ENCODE results near the gene FBLN1.

FBLN1 gene

GRCh38 chr22:45524966-45525365 lies 22.3 kb downstream of the FBLN1 start:
- Histone ChIP-seq H3K79me2 (ENCODE audit: control insufficient read depth, insufficient read depth, low read length, poor library complexity) (peaks cover 7% of the 10 kb centered on the region), H3K36me3 (ENCODE audit: control insufficient read depth in 1 of 2, insufficient read depth in 2 of 2, low read length in 2 of 2) (peaks cover 88 to 91% of the 10 kb centered on the region in 2 experiments), H3K27ac (ENCODE audit: low read depth, low read length) (no peak overlapping the region), H3K9me3 (ENCODE audit: insufficient read depth, low read depth, low read length) (no peaks in the 10 kb centered on the region), H2BK120ac (ENCODE audit: insufficient read depth, low read length, poor library complexity) (no peak overlapping the region), H3K14ac (ENCODE audit: low read length) (no peak overlapping the region), H3K27me3 (ENCODE audit: insufficient read depth, low read length) (no peaks in the 10 kb centered on the region), H3K79me1 (ENCODE audit: low read length) (peaks cover 5% of the 10 kb centered on the region), H2BK12ac (ENCODE audit: low read length) (no peak overlapping the region), H2BK5ac (ENCODE audit: low read depth, low read length, poor library complexity) (no peak overlapping the region), H3K18ac (ENCODE audit: low read length) (peak overlapping the region; percentile 41), H4K12ac (ENCODE audit: low read depth, low read length) (no peak overlapping the region), H3K4me3 (ENCODE audit: low read depth, low read length) (no peak overlapping the region), H2AK5ac (ENCODE audit: low read length) (no peak overlapping the region), H4K91ac (ENCODE audit: low read depth, low read length) (no peak overlapping the region), H3K23ac (ENCODE audit: low read length) (no peak overlapping the region), H4K8ac (ENCODE audit: low read depth, low read length) (no peak overlapping the region), H3K4ac (ENCODE audit: low read depth, low read length) (no peak overlapping the region), H3K9ac (ENCODE audit: low read length) (no peak overlapping the region), H3K4me2 (ENCODE audit: low read length) (no peak overlapping the region), H3K4me1 (ENCODE audit: control insufficient read depth in 1 of 2, insufficient read depth in 2 of 2, low read length in 2 of 2) (peaks cover 0 to 3% of the 10 kb centered on the region in 2 experiments), H2AFZ (ENCODE audit: insufficient read depth, low read length, poor library complexity) (no peak overlapping the region)
- no peak for DNase-seq
- no CpG with 5 or more reads among the region's 5 CpGs for WGBS (ENCODE audit: extremely low coverage, insufficient coverage, insufficient read length)

GRCh38 chr22:45525480-45525879 lies 22.8 kb downstream of the FBLN1 start:
- H4K12ac ChIP-seq (ENCODE audit: low read depth, low read length): peak overlapping the region; percentile 44
- H3K4me3 ChIP-seq (ENCODE audit: low read depth, low read length): peak overlapping the region; percentile 10
- H2AFZ ChIP-seq (ENCODE audit: insufficient read depth, low read length, poor library complexity): no peak overlapping the region
- H2AK5ac ChIP-seq (ENCODE audit: low read length): no peak overlapping the region
- peaks cover 0 to 3% of the 10 kb centered on the region in 2 experiments for H3K4me1 ChIP-seq (ENCODE audit: control insufficient read depth in 1 of 2, insufficient read depth in 2 of 2, low read length in 2 of 2)
- no peak for DNase-seq
- no peak overlapping the region for H4K91ac ChIP-seq (ENCODE audit: low read depth, low read length)
- no peak overlapping the region for H4K8ac ChIP-seq (ENCODE audit: low read depth, low read length)
- H3K23ac ChIP-seq (ENCODE audit: low read length): no peak overlapping the region
- peaks cover 3% of the 10 kb centered on the region for H3K79me1 ChIP-seq (ENCODE audit: low read length)
- no peak overlapping the region for H3K4me2 ChIP-seq (ENCODE audit: low read length)
- H2BK120ac ChIP-seq (ENCODE audit: insufficient read depth, low read length, poor library complexity): no peak overlapping the region
- H3K4ac ChIP-seq (ENCODE audit: low read depth, low read length): no peak overlapping the region
- H2BK5ac ChIP-seq (ENCODE audit: low read depth, low read length, poor library complexity): no peak overlapping the region
- no peaks in the 10 kb centered on the region for H3K27me3 ChIP-seq (ENCODE audit: insufficient read depth, low read length)
- H3K18ac ChIP-seq (ENCODE audit: low read length): peak overlapping the region; percentile 41
- peak overlapping the region; percentile 14 for H3K14ac ChIP-seq (ENCODE audit: low read length)
- H3K27ac ChIP-seq (ENCODE audit: low read depth, low read length): peak overlapping the region; percentile 23
- peaks cover 88 to 91% of the 10 kb centered on the region in 2 experiments for H3K36me3 ChIP-seq (ENCODE audit: control insufficient read depth in 1 of 2, insufficient read depth in 2 of 2, low read length in 2 of 2)
- H3K9me3 ChIP-seq (ENCODE audit: insufficient read depth, low read depth, low read length): no peaks in the 10 kb centered on the region
- WGBS (ENCODE audit: extremely low coverage, insufficient coverage, insufficient read length): no CpG with 5 or more reads among the region's 15 CpGs
- peaks cover 7% of the 10 kb centered on the region for H3K79me2 ChIP-seq (ENCODE audit: control insufficient read depth, insufficient read depth, low read length, poor library complexity)
- no peak overlapping the region for H3K9ac ChIP-seq (ENCODE audit: low read length)
- H2BK12ac ChIP-seq (ENCODE audit: low read length): peak overlapping the region; percentile 51

GRCh38 chr22:45526281-45526680 lies 23.6 kb downstream of the FBLN1 start:
- H4K91ac ChIP-seq (ENCODE audit: low read depth, low read length): no peak overlapping the region
- no peak overlapping the region for H2BK120ac ChIP-seq (ENCODE audit: insufficient read depth, low read length, poor library complexity)
- WGBS (ENCODE audit: extremely low coverage, insufficient coverage, insufficient read length): no CpG with 5 or more reads among the region's 8 CpGs
- DNase-seq: no peak
- H3K4me3 ChIP-seq (ENCODE audit: low read depth, low read length): no peak overlapping the region
- H4K12ac ChIP-seq (ENCODE audit: low read depth, low read length): no peak overlapping the region
- peaks cover 0 to under 1% of the 10 kb centered on the region in 2 experiments for H3K4me1 ChIP-seq (ENCODE audit: control insufficient read depth in 1 of 2, insufficient read depth in 2 of 2, low read length in 2 of 2)
- H3K4me2 ChIP-seq (ENCODE audit: low read length): no peak overlapping the region
- H2BK5ac ChIP-seq (ENCODE audit: low read depth, low read length, poor library complexity): no peak overlapping the region
- no peak overlapping the region for H3K14ac ChIP-seq (ENCODE audit: low read length)
- H3K9me3 ChIP-seq (ENCODE audit: insufficient read depth, low read depth, low read length): no peaks in the 10 kb centered on the region
- H2AFZ ChIP-seq (ENCODE audit: insufficient read depth, low read length, poor library complexity): no peak overlapping the region
- peaks cover 5% of the 10 kb centered on the region for H3K79me2 ChIP-seq (ENCODE audit: control insufficient read depth, insufficient read depth, low read length, poor library complexity)
- H3K23ac ChIP-seq (ENCODE audit: low read length): no peak overlapping the region
- H2AK5ac ChIP-seq (ENCODE audit: low read length): no peak overlapping the region
- H3K9ac ChIP-seq (ENCODE audit: low read length): no peak overlapping the region
- H3K27me3 ChIP-seq (ENCODE audit: insufficient read depth, low read length): no peaks in the 10 kb centered on the region
- no peak overlapping the region for H2BK12ac ChIP-seq (ENCODE audit: low read length)
- H4K8ac ChIP-seq (ENCODE audit: low read depth, low read length): no peak overlapping the region
- H3K36me3 ChIP-seq (ENCODE audit: control insufficient read depth in 1 of 2, insufficient read depth in 2 of 2, low read length in 2 of 2): peaks cover 86 to 90% of the 10 kb centered on the region in 2 experiments
- H3K27ac ChIP-seq (ENCODE audit: low read depth, low read length): no peak overlapping the region
- H3K79me1 ChIP-seq (ENCODE audit: low read length): peaks cover 1% of the 10 kb centered on the region
- H3K18ac ChIP-seq (ENCODE audit: low read length): peak overlapping the region; percentile 49
- H3K4ac ChIP-seq (ENCODE audit: low read depth, low read length): no peak overlapping the region

GRCh38 chr22:45526768-45527360 lies 24.2 kb downstream of the FBLN1 start:
- H3K9ac ChIP-seq (ENCODE audit: low read length): no peak overlapping the region
- H3K4me2 ChIP-seq (ENCODE audit: low read length): no peak overlapping the region
- WGBS (ENCODE audit: extremely low coverage, insufficient coverage, insufficient read length): no CpG with 5 or more reads among the region's 10 CpGs
- H3K23ac ChIP-seq (ENCODE audit: low read length): no peak overlapping the region
- no peak overlapping the region for H4K8ac ChIP-seq (ENCODE audit: low read depth, low read length)
- H3K4me3 ChIP-seq (ENCODE audit: low read depth, low read length): no peak overlapping the region
- no peak overlapping the region for H3K27ac ChIP-seq (ENCODE audit: low read depth, low read length)
- no peak overlapping the region for H4K12ac ChIP-seq (ENCODE audit: low read depth, low read length)
- peaks cover 87 to 92% of the 10 kb centered on the region in 2 experiments for H3K36me3 ChIP-seq (ENCODE audit: control insufficient read depth in 1 of 2, insufficient read depth in 2 of 2, low read length in 2 of 2)
- H3K27me3 ChIP-seq (ENCODE audit: insufficient read depth, low read length): no peaks in the 10 kb centered on the region
- no peak overlapping the region for H3K18ac ChIP-seq (ENCODE audit: low read length)
- H2BK12ac ChIP-seq (ENCODE audit: low read length): no peak overlapping the region
- H2BK5ac ChIP-seq (ENCODE audit: low read depth, low read length, poor library complexity): no peak overlapping the region
- no peak overlapping the region for H2AK5ac ChIP-seq (ENCODE audit: low read length)
- no peak overlapping the region for H2AFZ ChIP-seq (ENCODE audit: insufficient read depth, low read length, poor library complexity)
- no peaks in the 10 kb centered on the region for H3K4me1 ChIP-seq (ENCODE audit: control insufficient read depth in 1 of 2, insufficient read depth in 2 of 2, low read length in 2 of 2)
- no peak overlapping the region for H3K14ac ChIP-seq (ENCODE audit: low read length)
- no peak overlapping the region for H2BK120ac ChIP-seq (ENCODE audit: insufficient read depth, low read length, poor library complexity)
- no peaks in the 10 kb centered on the region for H3K79me1 ChIP-seq (ENCODE audit: low read length)
- peaks cover 5% of the 10 kb centered on the region for H3K79me2 ChIP-seq (ENCODE audit: control insufficient read depth, insufficient read depth, low read length, poor library complexity)
- no peak overlapping the region for H3K4ac ChIP-seq (ENCODE audit: low read depth, low read length)
- no peak for DNase-seq
- H4K91ac ChIP-seq (ENCODE audit: low read depth, low read length): no peak overlapping the region
- no peaks in the 10 kb centered on the region for H3K9me3 ChIP-seq (ENCODE audit: insufficient read depth, low read depth, low read length)

Data from trophoblast cell (in vitro differentiated cells and primary cell).